GM12878 (cell line): ENCODE data around the gene MARS1.

Source experiments
- POLR2AphosphoS5 ChIP-seq: IDR thresholded peaks from 2 replicates; pipeline ENCODE4 v1.6.1; 2011; ENCODE audit warnings: mild to moderate bottlenecking, low read length, inconsistent platforms
- TF ChIP-seq, protein P1 (sequence below): fragments of 150-350 bp; IDR thresholded peaks from 2 replicates; pipeline ENCODE4 v1.6.1; 2016; ENCODE audit warnings: low read depth, low read length

DNA sequence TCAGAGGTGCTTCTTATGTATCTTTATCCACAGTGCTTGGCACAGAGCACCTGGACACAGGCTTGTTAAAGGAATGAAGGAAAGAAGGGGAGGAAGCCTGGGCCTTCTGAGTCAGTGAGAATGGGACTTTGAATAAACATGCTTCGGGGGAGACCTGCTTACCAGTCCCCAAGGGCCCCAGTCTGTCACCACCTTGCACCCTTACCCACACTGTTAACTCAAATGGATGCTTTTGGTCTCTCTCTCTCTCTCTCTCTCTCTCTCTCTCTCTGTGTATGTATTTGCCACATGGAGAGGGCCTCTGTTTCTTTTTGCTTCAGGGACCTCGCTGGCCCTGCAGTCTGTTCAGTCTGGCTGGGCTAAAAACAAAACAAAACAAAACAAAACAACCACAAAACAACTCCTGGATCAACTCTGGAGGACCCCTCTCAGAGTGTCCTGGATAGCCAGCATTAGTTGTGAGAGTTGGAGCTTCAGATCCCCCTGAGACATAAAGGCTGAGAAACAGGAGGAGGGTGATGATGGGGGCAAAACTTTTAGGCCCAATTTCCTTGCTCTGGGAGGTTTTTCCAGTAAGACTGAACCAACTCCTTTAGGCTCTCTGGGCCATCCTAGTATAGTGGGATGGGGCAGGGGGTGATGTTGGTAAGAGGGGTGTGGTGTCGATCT lies 63.9 kb downstream of the MARS1 start:
- TF ChIP-seq POLR2AphosphoS5: no peak
- TF ChIP-seq, protein P1, sequence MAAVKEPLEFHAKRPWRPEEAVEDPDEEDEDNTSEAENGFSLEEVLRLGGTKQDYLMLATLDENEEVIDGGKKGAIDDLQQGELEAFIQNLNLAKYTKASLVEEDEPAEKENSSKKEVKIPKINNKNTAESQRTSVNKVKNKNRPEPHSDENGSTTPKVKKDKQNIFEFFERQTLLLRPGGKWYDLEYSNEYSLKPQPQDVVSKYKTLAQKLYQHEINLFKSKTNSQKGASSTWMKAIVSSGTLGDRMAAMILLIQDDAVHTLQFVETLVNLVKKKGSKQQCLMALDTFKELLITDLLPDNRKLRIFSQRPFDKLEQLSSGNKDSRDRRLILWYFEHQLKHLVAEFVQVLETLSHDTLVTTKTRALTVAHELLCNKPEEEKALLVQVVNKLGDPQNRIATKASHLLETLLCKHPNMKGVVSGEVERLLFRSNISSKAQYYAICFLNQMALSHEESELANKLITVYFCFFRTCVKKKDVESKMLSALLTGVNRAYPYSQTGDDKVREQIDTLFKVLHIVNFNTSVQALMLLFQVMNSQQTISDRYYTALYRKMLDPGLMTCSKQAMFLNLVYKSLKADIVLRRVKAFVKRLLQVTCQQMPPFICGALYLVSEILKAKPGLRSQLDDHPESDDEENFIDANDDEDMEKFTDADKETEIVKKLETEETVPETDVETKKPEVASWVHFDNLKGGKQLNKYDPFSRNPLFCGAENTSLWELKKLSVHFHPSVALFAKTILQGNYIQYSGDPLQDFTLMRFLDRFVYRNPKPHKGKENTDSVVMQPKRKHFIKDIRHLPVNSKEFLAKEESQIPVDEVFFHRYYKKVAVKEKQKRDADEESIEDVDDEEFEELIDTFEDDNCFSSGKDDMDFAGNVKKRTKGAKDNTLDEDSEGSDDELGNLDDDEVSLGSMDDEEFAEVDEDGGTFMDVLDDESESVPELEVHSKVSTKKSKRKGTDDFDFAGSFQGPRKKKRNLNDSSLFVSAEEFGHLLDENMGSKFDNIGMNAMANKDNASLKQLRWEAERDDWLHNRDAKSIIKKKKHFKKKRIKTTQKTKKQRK: no peak
